Measurements from ENCODE around the gene ANKH. TPM values are rescaled to one million over a fixed set of nuclear protein-coding genes. Genes with fewer than 3 reads are reported as not detected.
"Not testable (repeated sequence)": the region's sequence is repeated elsewhere in the genome, so short reads cannot be mapped to it uniquely, and the experiment has no call there.

The ANKH gene
- polyA plus RNA-seq, 1 donor, result 85.6 TPM

DNA sequence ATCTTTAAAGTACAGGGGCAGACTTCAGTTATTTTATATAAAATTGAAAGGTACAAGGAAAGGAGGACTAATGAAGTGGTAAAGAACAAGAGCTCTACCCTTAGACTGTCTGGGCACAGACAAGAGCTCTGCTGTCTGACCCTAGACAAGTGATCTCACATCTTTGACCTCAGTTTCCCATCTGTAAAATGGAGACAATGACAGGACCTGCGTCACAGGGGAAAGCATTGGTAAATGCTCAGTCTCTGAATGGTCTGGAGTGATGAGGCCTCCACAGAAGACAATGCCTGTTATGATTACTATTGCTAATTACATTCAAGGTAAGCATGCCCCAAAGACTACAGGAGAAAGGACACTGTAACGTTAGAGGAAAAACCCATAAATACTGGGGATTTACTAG is 37.5 kb downstream of the ANKH start:
- WGBS (ENCODE audit: insufficient coverage, low lambda C conversion rate), result 100% methylated on average over 2 of the region's 2 CpGs
- H3K27me3 ChIP-seq (ENCODE audit: control insufficient read depth, insufficient read depth, low read length), result no peaks in the 10 kb centered on the region
- H3K9me3 ChIP-seq (ENCODE audit: control insufficient read depth, low read depth, low read length), result no peaks in the 10 kb centered on the region
- DNase-seq, result no peak
- no peaks in the 10 kb centered on the region for H3K4me1 ChIP-seq (ENCODE audit: control insufficient read depth, insufficient read depth, low read length)
- H3K36me3 ChIP-seq (ENCODE audit: control insufficient read depth, insufficient read depth, low read length), result no peaks in the 10 kb centered on the region
- H3K27ac ChIP-seq (ENCODE audit: low read length), result no peak overlapping the region
- no peak overlapping the region for H3K4me3 ChIP-seq (ENCODE audit: low read length)

DNA sequence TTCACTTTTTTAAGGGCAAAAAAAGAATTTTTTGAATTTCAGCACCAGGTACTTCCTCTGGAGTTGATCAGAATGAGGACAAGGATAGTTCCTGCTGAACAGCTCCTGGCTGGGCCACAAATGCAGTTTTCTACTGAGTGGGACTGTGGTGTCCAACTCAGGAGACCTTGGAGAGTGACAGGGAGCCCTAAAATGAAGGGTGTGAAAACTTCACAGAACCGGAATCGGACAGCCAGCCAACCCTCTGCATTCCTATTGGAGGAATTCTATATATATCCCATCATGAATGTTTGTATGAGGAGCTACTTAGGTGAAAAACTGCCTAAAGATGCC is 40.6 kb downstream of the ANKH start:
- Histone ChIP-seq H3K27me3 (ENCODE audit: control insufficient read depth, insufficient read depth, low read length) (no peaks in the 10 kb centered on the region), H3K9me3 (ENCODE audit: control insufficient read depth, low read depth, low read length) (no peaks in the 10 kb centered on the region), H3K27ac (ENCODE audit: low read length) (no peak overlapping the region), H3K36me3 (ENCODE audit: control insufficient read depth, insufficient read depth, low read length) (no peaks in the 10 kb centered on the region), H3K4me3 (ENCODE audit: low read length) (no peak overlapping the region), H3K4me1 (ENCODE audit: control insufficient read depth, insufficient read depth, low read length) (no peaks in the 10 kb centered on the region)
- no CpG with 5 or more reads among the region's 2 CpGs for WGBS (ENCODE audit: insufficient coverage, low lambda C conversion rate)
- DNase-seq, result no peak

GRCh38 chr5:14830210-14831005 is 41.2 kb downstream of the ANKH start:
- H3K4me1 ChIP-seq (ENCODE audit: control insufficient read depth, insufficient read depth, low read length), result no peaks in the 10 kb centered on the region
- H3K36me3 ChIP-seq (ENCODE audit: control insufficient read depth, insufficient read depth, low read length), result no peaks in the 10 kb centered on the region
- H3K4me3 ChIP-seq (ENCODE audit: low read length), result no peak overlapping the region
- no peak for DNase-seq
- H3K9me3 ChIP-seq (ENCODE audit: control insufficient read depth, low read depth, low read length), result no peaks in the 10 kb centered on the region
- H3K27me3 ChIP-seq (ENCODE audit: control insufficient read depth, insufficient read depth, low read length), result no peaks in the 10 kb centered on the region
- no peak overlapping the region for H3K27ac ChIP-seq (ENCODE audit: low read length)
- WGBS (ENCODE audit: insufficient coverage, low lambda C conversion rate), result no CpG with 5 or more reads among the region's 12 CpGs

DNA sequence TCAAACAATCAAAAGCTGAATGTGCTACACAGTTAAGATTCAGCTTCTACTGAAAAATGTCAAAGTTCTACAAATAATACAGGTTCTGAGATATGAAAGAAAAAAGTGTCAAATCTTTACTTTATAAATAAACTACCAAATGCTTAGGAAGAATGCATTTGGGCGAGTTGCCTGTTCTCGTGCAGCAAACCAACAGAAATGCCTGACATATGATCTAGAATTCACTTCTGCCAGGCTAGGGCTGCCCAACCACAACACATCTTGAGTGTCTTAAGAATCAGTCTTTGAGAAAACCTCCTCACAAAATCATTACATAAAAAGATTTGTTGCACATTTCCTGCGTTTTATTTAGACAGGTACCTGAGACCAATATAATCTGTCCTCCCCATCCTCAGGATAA is 42.2 kb downstream of the ANKH start:
- WGBS (ENCODE audit: insufficient coverage, low lambda C conversion rate), result 93% methylated on average over 2 of the region's 3 CpGs
- Histone ChIP-seq H3K27ac (ENCODE audit: low read length) (no peak overlapping the region), H3K4me3 (ENCODE audit: low read length) (no peak overlapping the region), H3K36me3 (ENCODE audit: control insufficient read depth, insufficient read depth, low read length) (no peaks in the 10 kb centered on the region), H3K4me1 (ENCODE audit: control insufficient read depth, insufficient read depth, low read length) (peaks cover 4% of the 10 kb centered on the region), H3K27me3 (ENCODE audit: control insufficient read depth, insufficient read depth, low read length) (no peaks in the 10 kb centered on the region), H3K9me3 (ENCODE audit: control insufficient read depth, low read depth, low read length) (no peaks in the 10 kb centered on the region)
- DNase-seq, result no peak

DNA sequence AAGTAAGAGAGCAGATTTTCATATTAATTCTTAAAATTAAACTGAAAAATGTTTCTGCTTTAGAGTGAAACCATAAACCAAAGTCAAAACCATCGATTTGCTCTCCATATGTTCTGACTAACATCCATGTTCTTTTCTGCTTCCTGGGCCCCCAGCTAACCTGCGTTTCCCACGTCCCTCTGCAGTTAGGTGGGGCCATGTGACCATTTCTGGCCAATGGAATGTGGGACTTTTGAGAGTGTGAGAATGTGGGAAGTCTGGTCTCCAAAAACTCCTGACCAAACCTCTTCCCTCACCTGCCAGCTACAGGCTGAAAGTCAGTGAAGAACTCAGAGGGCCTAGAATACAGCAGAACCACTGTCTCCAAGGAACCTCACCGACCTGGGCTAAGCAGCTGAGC is 44.9 kb downstream of the ANKH start:
- no peaks in the 10 kb centered on the region for H3K27me3 ChIP-seq (ENCODE audit: control insufficient read depth, insufficient read depth, low read length)
- H3K9me3 ChIP-seq (ENCODE audit: control insufficient read depth, low read depth, low read length), result no peaks in the 10 kb centered on the region
- peaks cover 4% of the 10 kb centered on the region for H3K4me1 ChIP-seq (ENCODE audit: control insufficient read depth, insufficient read depth, low read length)
- no peak for DNase-seq
- 100% methylated on average over 1 of the region's 4 CpGs for WGBS (ENCODE audit: insufficient coverage, low lambda C conversion rate)
- no peaks in the 10 kb centered on the region for H3K36me3 ChIP-seq (ENCODE audit: control insufficient read depth, insufficient read depth, low read length)
- no peak overlapping the region for H3K27ac ChIP-seq (ENCODE audit: low read length)
- H3K4me3 ChIP-seq (ENCODE audit: low read length), result no peak overlapping the region

DNA sequence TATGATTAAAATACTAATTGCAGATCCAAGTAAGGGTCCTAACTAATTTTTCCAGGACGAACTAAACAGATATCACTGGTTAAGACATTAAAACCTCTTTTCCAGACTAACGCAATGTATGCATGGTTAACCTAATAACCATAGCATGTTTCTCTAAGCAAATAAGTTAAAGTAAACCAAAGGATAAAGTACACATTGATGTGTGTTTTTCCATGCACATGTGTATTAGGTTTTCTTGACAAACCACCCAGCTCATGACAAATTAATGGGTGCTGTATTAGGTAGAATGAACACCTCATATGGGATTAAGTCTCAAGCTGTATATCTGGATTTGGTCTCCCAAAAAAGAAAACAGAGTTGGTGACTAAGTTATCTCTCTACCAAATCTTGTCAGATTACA is 45.6 kb downstream of the ANKH start:
- Histone ChIP-seq H3K27ac (ENCODE audit: low read length) (no peak overlapping the region), H3K27me3 (ENCODE audit: control insufficient read depth, insufficient read depth, low read length) (no peaks in the 10 kb centered on the region), H3K9me3 (ENCODE audit: control insufficient read depth, low read depth, low read length) (no peaks in the 10 kb centered on the region), H3K4me3 (ENCODE audit: low read length) (no peak overlapping the region), H3K4me1 (ENCODE audit: control insufficient read depth, insufficient read depth, low read length) (peaks cover 4% of the 10 kb centered on the region), H3K36me3 (ENCODE audit: control insufficient read depth, insufficient read depth, low read length) (no peaks in the 10 kb centered on the region)
- 80% methylated on average over 1 of the region's 2 CpGs for WGBS (ENCODE audit: insufficient coverage, low lambda C conversion rate)
- DNase-seq, result no peak

GRCh38 chr5:14824499-14824898 is 47.1 kb downstream of the ANKH start:
- Histone ChIP-seq H3K27me3 (ENCODE audit: control insufficient read depth, insufficient read depth, low read length) (no peaks in the 10 kb centered on the region), H3K27ac (ENCODE audit: low read length) (peak overlapping the region; percentile 25), H3K36me3 (ENCODE audit: control insufficient read depth, insufficient read depth, low read length) (peaks cover 4% of the 10 kb centered on the region), H3K9me3 (ENCODE audit: control insufficient read depth, low read depth, low read length) (no peaks in the 10 kb centered on the region), H3K4me1 (ENCODE audit: control insufficient read depth, insufficient read depth, low read length) (peaks cover 4% of the 10 kb centered on the region), H3K4me3 (ENCODE audit: low read length) (no peak overlapping the region)
- DNase-seq, result peak; percentile 44 to 82
- WGBS (ENCODE audit: insufficient coverage, low lambda C conversion rate), result no CpG with 5 or more reads among the region's 3 CpGs

GRCh38 chr5:14821100-14821845 is 50.3 kb downstream of the ANKH start:
- DNase-seq, result no peak
- H3K27ac ChIP-seq (ENCODE audit: low read length), result no peak overlapping the region
- 90% methylated on average over 4 of the region's 9 CpGs for WGBS (ENCODE audit: insufficient coverage, low lambda C conversion rate)
- no peaks in the 10 kb centered on the region for H3K27me3 ChIP-seq (ENCODE audit: control insufficient read depth, insufficient read depth, low read length)
- H3K9me3 ChIP-seq (ENCODE audit: control insufficient read depth, low read depth, low read length), result no peaks in the 10 kb centered on the region
- H3K4me3 ChIP-seq (ENCODE audit: low read length), result no peak overlapping the region
- peaks cover 4% of the 10 kb centered on the region for H3K4me1 ChIP-seq (ENCODE audit: control insufficient read depth, insufficient read depth, low read length)
- H3K36me3 ChIP-seq (ENCODE audit: control insufficient read depth, insufficient read depth, low read length), result peaks cover 4% of the 10 kb centered on the region

- Histone ChIP-seq H3K4me1 (ENCODE audit: control insufficient read depth, insufficient read depth, low read length) (no peaks in the 10 kb centered on the region), H3K36me3 (ENCODE audit: control insufficient read depth, insufficient read depth, low read length) (peaks cover 4% of the 10 kb centered on the region), H3K27me3 (ENCODE audit: control insufficient read depth, insufficient read depth, low read length) (no peaks in the 10 kb centered on the region), H3K9me3 (ENCODE audit: control insufficient read depth, low read depth, low read length) (no peaks in the 10 kb centered on the region), H3K4me3 (ENCODE audit: low read length) (no peak overlapping the region), H3K27ac (ENCODE audit: low read length) (no peak overlapping the region)
- no peak for DNase-seq
- WGBS (ENCODE audit: insufficient coverage, low lambda C conversion rate), result no CpG with 5 or more reads among the region's 14 CpGs
Measured at GRCh38 chr5:14818931-14819790, 52.4 kb downstream of the ANKH start.

GRCh38 chr5:14817762-14818136 is 53.8 kb downstream of the ANKH start:
- not testable (repeated sequence) for H3K4me3 ChIP-seq (ENCODE audit: low read length); H3K4me1 ChIP-seq (ENCODE audit: control insufficient read depth, insufficient read depth, low read length); H3K27ac ChIP-seq (ENCODE audit: low read length); H3K36me3 ChIP-seq (ENCODE audit: control insufficient read depth, insufficient read depth, low read length); H3K9me3 ChIP-seq (ENCODE audit: control insufficient read depth, low read depth, low read length); DNase-seq; H3K27me3 ChIP-seq (ENCODE audit: control insufficient read depth, insufficient read depth, low read length)
- no CpG with 5 or more reads among the region's 2 CpGs for WGBS (ENCODE audit: insufficient coverage, low lambda C conversion rate)
